ENCODE data around the gene DHRS7C.

GRCh38 chr17:9829343-9829742 lies 38.0 kb upstream of the DHRS7C start:
- TF ChIP-seq POLR2A (IDR thresholded peaks at IDR 0.05): no peak
- no peak for TF ChIP-seq CTCF (IDR thresholded peaks at IDR 0.05 in 4 of 5, conservative IDR thresholded peaks at IDR 0.05 in 1 of 5)
